G401.6 (cell line): ENCODE data around the gene PGD.
A peak's percentile ranks its signal among the peaks of the same experiment; 100 is the strongest.
"Not testable (repeated sequence)": the region's sequence is repeated elsewhere in the genome, so short reads cannot be mapped to it uniquely, and the experiment has no call there.

Source experiments
- FAIRE-seq: peaks from 2 replicates; lab custom pipeline; 2012; peaks lifted over from hg19 to GRCh38; lab: Jason Lieb, UNC

Gene PGD

GRCh38 chr1:10437052-10437451, 38.2 kb downstream of the PGD start:
- FAIRE-seq, result no peak

DNA sequence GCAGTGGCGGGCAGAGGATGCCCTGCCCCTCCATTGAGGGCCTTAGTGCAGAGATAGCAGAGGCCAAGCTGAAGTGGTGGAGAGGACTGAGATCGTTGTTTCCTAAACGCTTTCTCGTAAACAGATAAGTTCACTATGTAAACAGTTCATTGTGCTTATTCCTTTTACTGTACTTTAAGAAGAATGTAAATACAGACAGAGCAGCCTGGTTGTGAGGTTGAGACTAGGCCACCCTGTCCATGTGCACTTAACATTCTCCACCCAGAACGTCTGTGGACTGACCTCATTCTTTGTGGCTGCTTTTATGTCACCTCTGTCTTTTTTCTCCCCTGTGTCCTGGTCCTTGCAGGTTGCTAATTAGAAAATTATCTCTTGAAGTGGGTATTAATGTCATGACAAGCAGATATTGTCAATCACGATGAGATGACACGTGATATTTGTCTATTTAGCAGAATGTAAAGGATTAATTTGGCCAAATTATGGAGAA, 39.9 kb downstream of the PGD start:
- FAIRE-seq, result no peak

GRCh38 chr1:10440305-10440704, 41.4 kb downstream of the PGD start:
- no peak for FAIRE-seq

GRCh38 chr1:10440794-10441193, 41.9 kb downstream of the PGD start:
- no peak for FAIRE-seq

- FAIRE-seq, result no peak
These were observed 45.4 kb downstream of the PGD start for GRCh38 chr1:10444248-10444647.

DNA sequence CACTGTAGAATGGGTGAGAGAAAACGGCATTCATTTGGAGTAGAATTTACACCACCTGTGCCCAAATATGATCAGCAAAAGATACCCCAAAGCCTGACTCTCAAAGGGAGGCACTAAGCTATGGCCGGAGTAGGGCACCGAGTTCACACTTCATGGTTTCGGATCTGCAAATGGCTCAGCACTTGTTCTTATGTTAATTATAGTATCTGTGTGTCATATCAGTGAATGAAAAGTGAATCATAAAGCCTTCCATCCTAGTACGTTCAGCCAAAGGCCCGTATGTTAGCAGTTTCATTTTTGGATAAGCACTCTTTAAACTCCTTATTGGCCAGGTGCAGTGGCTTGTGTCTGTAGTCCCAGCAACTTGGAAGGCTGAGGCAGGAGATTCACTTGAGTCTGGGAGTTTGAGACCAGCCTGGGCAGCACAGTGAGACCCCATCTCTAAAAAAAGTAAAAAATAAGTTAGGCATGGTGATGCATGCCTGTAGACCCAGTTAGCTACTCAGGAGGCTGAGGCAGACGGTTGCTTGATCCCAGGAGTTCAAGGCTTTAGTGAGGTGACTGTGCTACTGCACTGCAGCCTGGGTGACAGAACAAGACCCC, 46.0 kb downstream of the PGD start:
- FAIRE-seq, result no peak

DNA sequence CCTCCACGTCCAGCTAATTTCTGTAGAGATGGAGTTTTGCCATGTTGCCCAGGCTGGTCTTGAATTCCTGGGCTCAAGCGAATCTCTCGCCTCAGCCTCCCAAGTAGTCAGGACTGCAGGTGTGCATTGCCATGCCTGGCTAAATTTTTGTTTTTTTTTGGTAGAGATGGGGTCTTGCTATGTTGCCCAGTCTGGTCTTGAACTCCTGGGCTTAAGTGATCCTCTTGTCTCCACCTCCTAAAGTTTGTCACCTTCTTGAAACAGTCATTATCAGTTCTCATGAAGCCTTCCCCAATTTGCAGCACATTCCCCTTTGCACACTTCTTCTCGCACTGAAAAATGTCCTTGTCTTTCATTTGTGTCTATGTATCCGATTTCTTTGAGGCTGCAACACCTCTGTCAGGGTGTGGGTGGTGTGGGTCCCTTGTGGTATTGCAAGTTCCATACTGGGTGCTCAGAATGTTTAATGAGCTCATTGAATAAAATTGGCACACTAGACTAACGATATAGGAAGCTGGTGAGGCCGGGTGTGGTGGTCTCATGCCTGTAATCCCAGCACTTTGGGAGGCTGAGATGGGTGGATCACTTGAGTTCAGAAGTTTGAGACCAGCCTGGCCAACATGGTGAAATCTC, 48.0 kb downstream of the PGD start:
- FAIRE-seq, result no peak

GRCh38 chr1:10449751-10450150, 50.9 kb downstream of the PGD start, which contains the start of gene CORT:
TSS of gene CORT (plus strand) at chr1:10450031. CDS start at chr1:10450224, 193 bp downstream.
- FAIRE-seq, result no peak

GRCh38 chr1:10450156-10450814, 51.4 kb downstream of the PGD start:
- no peak for FAIRE-seq

GRCh38 chr1:10450836-10451235, 52.0 kb downstream of the PGD start:
- FAIRE-seq, result peak; percentile 55

- FAIRE-seq, result no peak
These were observed 52.4 kb downstream of the PGD start for GRCh38 chr1:10451287-10451686.

GRCh38 chr1:10456048-10456447, 57.2 kb downstream of the PGD start:
- FAIRE-seq, result no peak

- no peak for FAIRE-seq
These were observed 57.8 kb downstream of the PGD start for GRCh38 chr1:10456661-10457060.

- FAIRE-seq, result not testable (repeated sequence)
These were observed 58.6 kb downstream of the PGD start for GRCh38 chr1:10457462-10457861.

DNA sequence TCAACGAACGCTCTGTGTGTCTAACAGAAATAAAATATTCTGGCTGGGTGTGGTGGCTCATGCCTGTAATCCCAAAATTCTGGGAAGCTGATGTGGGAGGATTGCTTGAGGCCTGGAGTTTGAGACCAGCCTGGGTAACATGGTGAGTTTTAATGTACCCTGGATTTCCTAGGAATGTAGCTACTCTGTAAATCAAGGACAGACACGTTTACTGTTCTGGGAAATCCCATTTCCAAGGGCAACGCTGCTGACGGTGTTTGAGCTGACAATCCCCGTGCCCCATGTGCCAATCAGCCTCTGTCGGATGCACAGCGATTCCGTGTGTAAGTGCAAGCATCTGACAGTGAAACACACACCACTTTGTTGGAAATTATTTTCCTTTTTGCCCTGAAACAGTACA, 59.0 kb downstream of the PGD start:
- FAIRE-seq, result no peak

DNA sequence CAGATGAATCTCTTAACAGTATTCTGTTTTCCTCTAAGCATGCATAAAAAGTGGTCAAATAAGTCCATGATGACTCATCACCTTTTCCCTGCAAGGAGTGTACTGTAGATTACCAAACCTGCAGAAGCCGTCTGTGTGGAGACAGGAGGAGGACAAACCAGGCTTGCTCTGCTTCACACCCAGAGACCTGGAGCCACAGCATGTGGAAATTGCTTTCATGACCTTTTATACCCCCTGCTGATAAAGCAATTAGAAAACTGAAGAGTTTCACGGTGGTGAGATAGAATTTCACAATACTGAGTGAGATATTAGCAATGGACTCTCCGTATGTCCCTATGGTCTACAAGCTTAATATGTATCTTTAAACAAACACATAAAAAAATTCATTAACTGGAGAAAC, 60.3 kb downstream of the PGD start:
- FAIRE-seq, result no peak

GRCh38 chr1:10467078-10467477, 68.2 kb downstream of the PGD start:
- no peak for FAIRE-seq

DNA sequence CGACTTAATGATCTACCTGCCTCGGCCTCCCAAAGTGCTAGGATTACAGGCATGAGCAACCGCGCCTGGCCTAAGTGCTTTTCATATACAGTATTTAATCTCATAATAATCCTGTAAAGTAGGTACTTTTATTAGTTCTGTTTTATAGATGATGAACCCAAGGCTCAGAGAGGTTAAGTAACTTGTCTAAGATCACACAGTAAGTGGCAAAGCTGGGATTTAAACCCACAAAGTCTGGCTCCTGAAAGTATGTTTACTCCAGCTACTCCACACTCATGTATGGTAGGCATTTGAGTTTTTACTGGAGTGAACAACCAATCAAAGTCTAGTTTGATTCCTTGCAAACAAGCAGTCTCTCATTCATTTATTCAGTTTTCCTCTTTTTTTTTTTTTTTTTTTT, 71.2 kb downstream of the PGD start:
- FAIRE-seq, result no peak
